Type B pancreatic cell (in vitro differentiated cells): Measurements from ENCODE around the gene COL19A1. TPM values are rescaled to one million over a fixed set of nuclear protein-coding genes. Genes with fewer than 3 reads are reported as not detected.
"Not testable (repeated sequence)": the region's sequence is repeated elsewhere in the genome, so short reads cannot be mapped to it uniquely, and the experiment has no call there.

Source experiments
- DNase-seq: peaks from one replicate; pipeline ENCODE4 v3.0.0; 2021; ENCODE audit warnings: mixed read lengths; ENCODE audit not compliant: unreplicated experiment; ENCODE audit errors: extremely low spot score
- H3K27ac Mint-ChIP-seq: 2 replicates; pipeline ENCODE4 v1.8.0; 2021; ENCODE audit warnings: mild to moderate bottlenecking, mixed read lengths
- H3K27me3 Mint-ChIP-seq: 2 replicates; pipeline ENCODE4 v1.8.0; 2021; ENCODE audit warnings: mixed read lengths
- H3K36me3 Mint-ChIP-seq: 2 replicates; pipeline ENCODE4 v1.8.0; 2021; ENCODE audit warnings: mixed read lengths
- H3K4me1 Mint-ChIP-seq: one replicate; pipeline ENCODE4 v1.8.0; 2021; ENCODE audit warnings: mixed read lengths; ENCODE audit not compliant: unreplicated experiment
- H3K4me3 Mint-ChIP-seq: 2 replicates; pipeline ENCODE4 v1.8.0; 2021; ENCODE audit warnings: mild to moderate bottlenecking, mixed read lengths
- H3K9me3 Mint-ChIP-seq: 2 replicates; pipeline ENCODE4 v1.8.0; 2021; ENCODE audit warnings: mixed read lengths
- total RNA-seq: library from RNA; stranded (reverse); gene quantifications from 2 replicates; pipeline ENCODE4 v1.2.1, GENCODE V29; 2021; ENCODE audit warnings: low replicate concordance
- TF ChIP-seq, protein P1 (sequence below): fragments of 200-600 bp; sonication (generic); conservative IDR thresholded peaks from 2 replicates; pipeline ENCODE4 v1.5.0; 2021; ENCODE audit warnings: antibody characterized with exemption, mild to moderate bottlenecking

COL19A1 gene
- total RNA-seq, 1 donor from 2014 or later: 1.6 TPM

- Mint-ChIP-seq H3K4me3 (no peak overlapping the region), H3K36me3 (no peaks in the 10 kb centered on the region), H3K27ac (no peak overlapping the region), H3K9me3 (no peaks in the 10 kb centered on the region), H3K4me1 (no peaks in the 10 kb centered on the region), H3K27me3 (no peaks in the 10 kb centered on the region)
- TF ChIP-seq, protein P1, sequence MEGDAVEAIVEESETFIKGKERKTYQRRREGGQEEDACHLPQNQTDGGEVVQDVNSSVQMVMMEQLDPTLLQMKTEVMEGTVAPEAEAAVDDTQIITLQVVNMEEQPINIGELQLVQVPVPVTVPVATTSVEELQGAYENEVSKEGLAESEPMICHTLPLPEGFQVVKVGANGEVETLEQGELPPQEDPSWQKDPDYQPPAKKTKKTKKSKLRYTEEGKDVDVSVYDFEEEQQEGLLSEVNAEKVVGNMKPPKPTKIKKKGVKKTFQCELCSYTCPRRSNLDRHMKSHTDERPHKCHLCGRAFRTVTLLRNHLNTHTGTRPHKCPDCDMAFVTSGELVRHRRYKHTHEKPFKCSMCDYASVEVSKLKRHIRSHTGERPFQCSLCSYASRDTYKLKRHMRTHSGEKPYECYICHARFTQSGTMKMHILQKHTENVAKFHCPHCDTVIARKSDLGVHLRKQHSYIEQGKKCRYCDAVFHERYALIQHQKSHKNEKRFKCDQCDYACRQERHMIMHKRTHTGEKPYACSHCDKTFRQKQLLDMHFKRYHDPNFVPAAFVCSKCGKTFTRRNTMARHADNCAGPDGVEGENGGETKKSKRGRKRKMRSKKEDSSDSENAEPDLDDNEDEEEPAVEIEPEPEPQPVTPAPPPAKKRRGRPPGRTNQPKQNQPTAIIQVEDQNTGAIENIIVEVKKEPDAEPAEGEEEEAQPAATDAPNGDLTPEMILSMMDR: no peak
- no peak for DNase-seq
Observed at GRCh38 chr6:69988458-69989126, 122.2 kb downstream of the COL19A1 start.

DNA sequence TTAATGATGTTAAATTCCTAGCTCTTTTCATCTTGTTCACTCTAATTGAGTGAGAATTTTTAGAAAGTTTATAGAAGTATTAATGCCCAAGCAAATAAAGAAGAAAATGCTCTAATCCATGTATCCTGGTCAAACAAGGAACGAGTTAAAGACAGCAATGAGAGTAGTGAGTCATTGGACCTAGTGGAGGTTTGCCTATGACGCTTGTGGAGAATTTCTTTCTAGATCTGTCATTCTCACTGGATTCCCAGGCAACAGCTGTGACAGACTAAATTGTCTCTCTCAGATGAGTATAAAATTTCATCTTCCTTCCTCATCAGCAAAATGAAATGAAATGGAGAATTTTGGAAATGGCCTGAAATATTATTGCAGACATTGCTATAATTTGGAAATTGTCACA lies 127.9 kb downstream of the COL19A1 start:
- no peak overlapping the region for H3K4me3 Mint-ChIP-seq
- no peak for DNase-seq
- H3K27me3 Mint-ChIP-seq: no peaks in the 10 kb centered on the region
- no peaks in the 10 kb centered on the region for H3K9me3 Mint-ChIP-seq
- no peak overlapping the region for H3K27ac Mint-ChIP-seq
- no peaks in the 10 kb centered on the region for H3K4me1 Mint-ChIP-seq
- no peaks in the 10 kb centered on the region for H3K36me3 Mint-ChIP-seq
- TF ChIP-seq, protein P1: no peak

DNA sequence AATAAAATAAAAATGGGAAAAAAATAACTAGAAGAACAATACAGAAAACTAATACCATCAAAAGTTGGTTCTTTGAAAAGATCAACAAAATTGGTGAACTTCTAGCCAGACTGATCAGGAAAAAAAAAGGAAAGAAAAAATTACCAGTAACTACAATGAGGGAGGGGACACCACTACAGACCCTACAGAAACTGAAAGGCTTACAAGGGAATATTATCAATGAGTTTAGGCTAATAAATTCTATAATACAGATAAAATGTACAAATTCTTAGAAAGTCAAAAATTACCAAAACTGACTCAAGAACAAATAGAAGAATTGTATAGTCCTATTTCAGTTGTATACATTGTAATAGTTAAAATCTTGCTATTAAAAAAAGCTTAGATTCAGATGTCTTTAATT lies 141.8 kb downstream of the COL19A1 start:
- Mint-ChIP-seq H3K9me3 (peaks cover 4% of the 10 kb centered on the region), H3K27me3 (no peaks in the 10 kb centered on the region), H3K36me3 (no peaks in the 10 kb centered on the region), H3K27ac (no peak overlapping the region), H3K4me3 (no peak overlapping the region), H3K4me1 (no peaks in the 10 kb centered on the region)
- TF ChIP-seq, protein P1: no peak
- no peak for DNase-seq

DNA sequence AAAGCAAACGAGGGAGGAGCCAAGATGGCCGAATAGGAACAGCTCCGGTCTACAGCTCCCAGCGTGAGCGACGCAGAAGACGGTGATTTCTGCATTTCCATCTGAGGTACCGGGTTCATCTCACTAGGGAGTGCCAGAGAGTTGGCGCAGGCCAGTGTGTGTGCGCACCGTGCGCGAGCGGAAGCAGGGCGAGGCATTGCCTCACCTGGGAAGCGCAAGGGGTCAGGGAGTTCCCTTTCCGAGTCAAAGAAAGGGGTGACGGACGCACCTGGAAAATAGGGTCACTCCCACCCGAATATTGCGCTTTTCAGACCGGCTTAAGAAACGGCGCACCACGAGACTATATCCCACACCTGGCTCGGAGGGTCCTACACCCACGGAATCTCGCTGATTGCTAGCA lies 144.0 kb downstream of the COL19A1 start:
- not testable (repeated sequence) for H3K4me3 Mint-ChIP-seq, DNase-seq, H3K27ac Mint-ChIP-seq, H3K9me3 Mint-ChIP-seq, H3K4me1 Mint-ChIP-seq, H3K36me3 Mint-ChIP-seq, H3K27me3 Mint-ChIP-seq

DNA sequence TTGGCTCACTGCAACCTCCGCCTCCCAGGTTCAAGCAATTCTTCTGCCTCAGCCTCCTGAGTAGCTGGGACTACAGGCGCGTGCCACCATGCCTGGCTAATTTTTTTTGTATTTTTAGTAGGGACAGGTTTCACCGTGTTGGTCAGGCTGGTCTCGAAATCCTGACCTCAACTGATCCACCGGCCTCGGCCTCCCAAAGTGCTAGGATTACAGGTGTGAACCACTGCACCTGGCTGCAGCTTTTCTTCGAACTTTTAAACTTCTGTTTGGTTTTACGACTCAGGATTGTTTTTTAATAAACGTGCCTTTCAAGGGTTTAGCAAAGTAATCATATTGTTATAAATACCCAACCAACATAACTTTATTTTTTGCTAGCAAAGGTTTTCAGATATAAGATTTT lies 156.8 kb downstream of the COL19A1 start:
- not testable (repeated sequence) for H3K9me3 Mint-ChIP-seq, H3K27me3 Mint-ChIP-seq, H3K4me1 Mint-ChIP-seq, H3K27ac Mint-ChIP-seq, H3K4me3 Mint-ChIP-seq, DNase-seq, H3K36me3 Mint-ChIP-seq

GRCh38 chr6:70028246-70028645 lies 161.9 kb downstream of the COL19A1 start:
- Mint-ChIP-seq H3K36me3 (no peaks in the 10 kb centered on the region), H3K4me1 (no peaks in the 10 kb centered on the region), H3K4me3 (no peak overlapping the region), H3K27me3 (no peaks in the 10 kb centered on the region), H3K9me3 (no peaks in the 10 kb centered on the region), H3K27ac (no peak overlapping the region)
- TF ChIP-seq, protein P1: no peak
- DNase-seq: no peak

GRCh38 chr6:70028926-70029325 lies 162.6 kb downstream of the COL19A1 start:
- no peaks in the 10 kb centered on the region for H3K27me3 Mint-ChIP-seq

More at GRCh38 chr6:70028926-70029325, 162.6 kb downstream of the COL19A1 start:
- Mint-ChIP-seq H3K36me3 (no peaks in the 10 kb centered on the region), H3K9me3 (no peaks in the 10 kb centered on the region), H3K27ac (no peak overlapping the region), H3K4me3 (no peak overlapping the region), H3K4me1 (no peaks in the 10 kb centered on the region)
- DNase-seq: no peak
- TF ChIP-seq, protein P1: no peak
